ENCODE results near the gene AUTS2.
"Not testable (repeated sequence)": the region's sequence is repeated elsewhere in the genome, so short reads cannot be mapped to it uniquely, and the experiment has no call there.

AUTS2 gene

DNA sequence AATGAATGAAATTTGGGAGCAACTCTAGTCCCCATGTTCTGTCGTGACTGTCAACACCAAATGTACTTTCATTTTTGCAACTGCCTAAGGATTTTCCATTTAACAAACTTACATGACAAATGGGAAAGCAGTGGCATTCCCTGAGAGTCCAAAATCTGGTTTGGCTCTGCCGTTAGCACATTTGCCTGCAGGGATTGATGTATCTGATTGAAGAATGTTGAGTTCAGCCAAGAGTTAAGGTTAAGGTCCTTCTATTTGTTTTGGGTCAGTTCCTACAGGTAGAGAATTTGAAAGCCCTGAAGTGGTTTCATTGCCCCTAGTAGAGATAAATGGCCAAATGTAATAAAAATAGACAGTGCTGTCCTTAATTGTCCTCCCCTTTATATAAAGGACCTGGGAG lies 1127.2 kb downstream of the AUTS2 start:
- no peak overlapping the region for H3K4me3 ChIP-seq (ENCODE audit: low read depth, low read length)
- in situ Hi-C loops (cut with HindIII; ENCODE audit: low sequenced_read_pairs), result no loop called here
- no peak for DNase-seq (ENCODE audit: low read depth)
- TF ChIP-seq, protein P1, sequence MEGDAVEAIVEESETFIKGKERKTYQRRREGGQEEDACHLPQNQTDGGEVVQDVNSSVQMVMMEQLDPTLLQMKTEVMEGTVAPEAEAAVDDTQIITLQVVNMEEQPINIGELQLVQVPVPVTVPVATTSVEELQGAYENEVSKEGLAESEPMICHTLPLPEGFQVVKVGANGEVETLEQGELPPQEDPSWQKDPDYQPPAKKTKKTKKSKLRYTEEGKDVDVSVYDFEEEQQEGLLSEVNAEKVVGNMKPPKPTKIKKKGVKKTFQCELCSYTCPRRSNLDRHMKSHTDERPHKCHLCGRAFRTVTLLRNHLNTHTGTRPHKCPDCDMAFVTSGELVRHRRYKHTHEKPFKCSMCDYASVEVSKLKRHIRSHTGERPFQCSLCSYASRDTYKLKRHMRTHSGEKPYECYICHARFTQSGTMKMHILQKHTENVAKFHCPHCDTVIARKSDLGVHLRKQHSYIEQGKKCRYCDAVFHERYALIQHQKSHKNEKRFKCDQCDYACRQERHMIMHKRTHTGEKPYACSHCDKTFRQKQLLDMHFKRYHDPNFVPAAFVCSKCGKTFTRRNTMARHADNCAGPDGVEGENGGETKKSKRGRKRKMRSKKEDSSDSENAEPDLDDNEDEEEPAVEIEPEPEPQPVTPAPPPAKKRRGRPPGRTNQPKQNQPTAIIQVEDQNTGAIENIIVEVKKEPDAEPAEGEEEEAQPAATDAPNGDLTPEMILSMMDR (IDR thresholded peaks at IDR 0.05; ENCODE audit: low read depth, low read length, missing control alignments), result no peak

- in situ Hi-C loops (cut with HindIII; ENCODE audit: low sequenced_read_pairs), result no loop called here
- no peak for DNase-seq (ENCODE audit: low read depth)
- TF ChIP-seq, protein P1 (IDR thresholded peaks at IDR 0.05; ENCODE audit: low read depth, low read length, missing control alignments), result no peak
- no peak overlapping the region for H3K4me3 ChIP-seq (ENCODE audit: low read depth, low read length)
Observed at GRCh38 chr7:70726294-70726693, 1128.0 kb downstream of the AUTS2 start.

GRCh38 chr7:70726951-70727378 lies 1128.7 kb downstream of the AUTS2 start:
- DNase-seq (ENCODE audit: low read depth), result no peak
- no peak overlapping the region for H3K4me3 ChIP-seq (ENCODE audit: low read depth, low read length)
- in situ Hi-C loops (cut with HindIII; ENCODE audit: low sequenced_read_pairs), result no loop called here
- TF ChIP-seq, protein P1 (IDR thresholded peaks at IDR 0.05; ENCODE audit: low read depth, low read length, missing control alignments), result no peak

DNA sequence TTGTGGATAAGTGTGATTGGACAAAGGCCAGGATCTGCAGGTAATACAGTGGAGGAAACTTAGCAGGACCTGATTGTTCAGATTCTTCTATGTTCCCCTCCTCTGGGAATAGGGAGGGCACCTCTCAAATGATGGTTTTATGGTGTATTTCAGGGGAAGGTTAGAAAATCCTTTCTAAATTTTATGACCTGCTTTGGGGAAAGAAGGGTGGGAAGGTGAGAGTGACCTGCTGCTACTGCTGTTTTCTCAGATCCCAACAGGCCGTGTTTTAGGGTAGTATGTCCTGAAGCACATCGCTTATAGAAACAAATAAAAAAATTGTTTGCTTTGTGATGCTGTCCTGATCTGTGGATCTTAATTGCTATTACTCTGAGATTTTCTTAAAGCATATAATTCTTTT lies 1129.6 kb downstream of the AUTS2 start:
- DNase-seq (ENCODE audit: low read depth), result no peak
- in situ Hi-C loops (cut with HindIII; ENCODE audit: low sequenced_read_pairs), result no loop called here
- TF ChIP-seq, protein P1 (IDR thresholded peaks at IDR 0.05; ENCODE audit: low read depth, low read length, missing control alignments), result no peak
- H3K4me3 ChIP-seq (ENCODE audit: low read depth, low read length), result no peak overlapping the region

DNA sequence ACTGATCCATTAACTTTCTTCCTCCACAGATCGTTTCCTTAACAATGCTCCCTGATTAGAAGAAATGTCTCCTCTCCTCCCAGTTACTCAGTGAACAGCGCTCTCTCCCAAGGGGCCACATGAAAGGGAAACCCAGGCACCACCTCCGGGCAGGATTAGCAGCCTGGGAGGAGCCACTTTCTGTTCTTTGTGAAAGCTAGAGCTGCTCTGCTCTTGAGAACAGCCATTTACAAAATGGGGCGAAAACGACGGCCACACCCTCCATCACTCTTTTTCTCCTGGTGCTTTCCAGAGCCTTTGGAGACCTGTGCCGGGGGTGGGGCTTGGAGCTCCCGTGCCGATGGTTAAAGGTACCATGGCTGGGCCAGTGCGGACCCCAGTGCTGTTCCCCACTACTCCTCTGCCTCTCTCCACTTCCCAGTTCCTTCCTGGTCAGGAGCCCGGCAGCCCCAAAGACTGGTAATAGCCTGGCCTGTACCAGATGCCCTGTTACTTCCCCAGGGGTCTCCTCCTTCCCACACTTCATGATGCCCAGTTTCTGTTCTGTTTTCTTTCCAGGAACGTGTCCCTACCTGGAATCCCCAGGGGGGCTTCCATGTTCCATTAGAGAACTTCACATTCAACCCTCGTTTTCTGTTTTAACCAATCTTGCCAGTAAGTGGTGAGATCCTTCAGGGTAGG lies 1130.7 kb downstream of the AUTS2 start:
- DNase-seq (ENCODE audit: low read depth), result no peak
- H3K4me3 ChIP-seq (ENCODE audit: low read depth, low read length), result no peak overlapping the region
- TF ChIP-seq, protein P1 (IDR thresholded peaks at IDR 0.05; ENCODE audit: low read depth, low read length, missing control alignments), result no peak
- in situ Hi-C loops (cut with HindIII; ENCODE audit: low sequenced_read_pairs), result no loop called here

GRCh38 chr7:70729553-70730157 lies 1131.4 kb downstream of the AUTS2 start:
- DNase-seq (ENCODE audit: low read depth); H3K4me3 ChIP-seq (ENCODE audit: low read depth, low read length); in situ Hi-C loops (cut with HindIII; ENCODE audit: low sequenced_read_pairs): not testable (repeated sequence)

GRCh38 chr7:70730451-70731110 lies 1132.3 kb downstream of the AUTS2 start:
- TF ChIP-seq, protein P1 (IDR thresholded peaks at IDR 0.05; ENCODE audit: low read depth, low read length, missing control alignments), result no peak
- no peak for DNase-seq (ENCODE audit: low read depth)
- in situ Hi-C loops (cut with HindIII; ENCODE audit: low sequenced_read_pairs), result no loop called here
- no peak overlapping the region for H3K4me3 ChIP-seq (ENCODE audit: low read depth, low read length)
